Uterus (tissue), 2 donors: ENCODE measurements around the gene SNAPC4.

Experiments used
- POLR2A ChIP-seq, 2 donors: fragments of 450-650 bp; IDR thresholded peaks; one replicate each; pipeline ENCODE4 v1.6.1; 2016; ENCODE audit warnings: antibody characterized with exemption in 2 of 2, mild to moderate bottlenecking in 1 of 2, moderate library complexity in 1 of 2
- TF ChIP-seq, protein P1 (sequence below), 4 experiments: fragments of 200-600 bp in 2 of 4; fragments of 450-650 bp in 2 of 4; sonication (generic) in 2 of 4; IDR thresholded peaks; one replicate each; pipeline ENCODE4 v1.5.1; 2016 to 2019; ENCODE audit warnings: antibody characterized with exemption in 4 of 4, mild to moderate bottlenecking in 2 of 4, moderate library complexity in 1 of 4

DNA sequence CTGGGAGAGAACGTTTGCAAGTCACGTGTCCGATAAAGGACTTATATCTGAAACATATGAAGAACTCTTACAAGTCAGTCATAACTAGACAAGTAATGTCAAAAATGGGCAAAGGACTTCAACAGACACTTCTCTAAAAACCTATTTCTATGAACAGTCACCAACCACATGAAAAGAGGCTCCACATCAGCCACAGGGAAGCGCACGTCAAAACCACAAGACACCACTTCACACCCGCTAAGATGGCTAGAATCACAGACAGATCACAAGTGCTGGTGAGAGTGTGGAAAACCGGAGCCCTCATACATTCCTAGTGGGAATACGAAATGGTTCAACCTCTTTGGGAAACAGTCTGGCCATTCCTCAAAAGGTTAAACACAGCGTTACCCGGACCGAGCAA, 15.0 kb downstream of the SNAPC4 start:
- TF ChIP-seq, protein P1, sequence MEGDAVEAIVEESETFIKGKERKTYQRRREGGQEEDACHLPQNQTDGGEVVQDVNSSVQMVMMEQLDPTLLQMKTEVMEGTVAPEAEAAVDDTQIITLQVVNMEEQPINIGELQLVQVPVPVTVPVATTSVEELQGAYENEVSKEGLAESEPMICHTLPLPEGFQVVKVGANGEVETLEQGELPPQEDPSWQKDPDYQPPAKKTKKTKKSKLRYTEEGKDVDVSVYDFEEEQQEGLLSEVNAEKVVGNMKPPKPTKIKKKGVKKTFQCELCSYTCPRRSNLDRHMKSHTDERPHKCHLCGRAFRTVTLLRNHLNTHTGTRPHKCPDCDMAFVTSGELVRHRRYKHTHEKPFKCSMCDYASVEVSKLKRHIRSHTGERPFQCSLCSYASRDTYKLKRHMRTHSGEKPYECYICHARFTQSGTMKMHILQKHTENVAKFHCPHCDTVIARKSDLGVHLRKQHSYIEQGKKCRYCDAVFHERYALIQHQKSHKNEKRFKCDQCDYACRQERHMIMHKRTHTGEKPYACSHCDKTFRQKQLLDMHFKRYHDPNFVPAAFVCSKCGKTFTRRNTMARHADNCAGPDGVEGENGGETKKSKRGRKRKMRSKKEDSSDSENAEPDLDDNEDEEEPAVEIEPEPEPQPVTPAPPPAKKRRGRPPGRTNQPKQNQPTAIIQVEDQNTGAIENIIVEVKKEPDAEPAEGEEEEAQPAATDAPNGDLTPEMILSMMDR (IDR thresholded peaks at IDR 0.05) = no peak
- TF ChIP-seq POLR2A (IDR thresholded peaks at IDR 0.05) = no peak
